ENCODE results near the gene NUPR1.
"Not testable (repeated sequence)": the region's sequence is repeated elsewhere in the genome, so short reads cannot be mapped to it uniquely, and the experiment has no call there.

Gene NUPR1

GRCh38 chr16:28526201-28527099, 12.3 kb downstream of the NUPR1 start:
- no peak for DNase-seq

- DNase-seq = no peak
Observed at GRCh38 chr16:28524681-28525171, 14.0 kb downstream of the NUPR1 start.

GRCh38 chr16:28522792-28523191, 16.0 kb downstream of the NUPR1 start:
- DNase-seq = no peak

GRCh38 chr16:28521436-28521835, 17.3 kb downstream of the NUPR1 start:
- DNase-seq = no peak

- no peak for DNase-seq
Observed at GRCh38 chr16:28520672-28521071, 18.1 kb downstream of the NUPR1 start.

- DNase-seq = no peak
Observed at GRCh38 chr16:28514246-28514645, 24.5 kb downstream of the NUPR1 start.

- DNase-seq = peak; percentile 20
Observed at GRCh38 chr16:28513484-28514181, 25.1 kb downstream of the NUPR1 start.

- no peak for DNase-seq
Observed at GRCh38 chr16:28511801-28512789, 26.7 kb downstream of the NUPR1 start.

GRCh38 chr16:28511031-28511430, 27.7 kb downstream of the NUPR1 start:
- no peak for DNase-seq

- no peak for DNase-seq
Observed at GRCh38 chr16:28505489-28506137, 33.2 kb downstream of the NUPR1 start.

GRCh38 chr16:28504707-28505404, 33.9 kb downstream of the NUPR1 start:
- no peak for DNase-seq

GRCh38 chr16:28503470-28504259, 35.1 kb downstream of the NUPR1 start:
- DNase-seq = no peak

- DNase-seq = no peak
Observed at GRCh38 chr16:28502290-28502689, 36.5 kb downstream of the NUPR1 start.

- no peak for DNase-seq
Observed at GRCh38 chr16:28501258-28502232, 37.2 kb downstream of the NUPR1 start.

- not testable (repeated sequence) for DNase-seq
Observed at GRCh38 chr16:28500476-28501180, 38.1 kb downstream of the NUPR1 start.

- no peak for DNase-seq
Observed at GRCh38 chr16:28499854-28500253, 38.9 kb downstream of the NUPR1 start.

GRCh38 chr16:28498666-28499381, 40.0 kb downstream of the NUPR1 start:
- no peak for DNase-seq
